GM10266 (cell line): Measurements from ENCODE around the gene ECEL1.
"Not testable (repeated sequence)": the region's sequence is repeated elsewhere in the genome, so short reads cannot be mapped to it uniquely, and the experiment has no call there.

Experiments
- DNase-seq: peaks from one replicate; pipeline ENCODE4 v3.0.0; 2012; ENCODE audit errors: extremely low spot score
- CTCF ChIP-seq: IDR thresholded peaks from 2 replicates; pipeline ENCODE4 v1.5.1; 2012; ENCODE audit warnings: mild to moderate bottlenecking, low read depth; ENCODE audit not compliant: control insufficient read depth, insufficient read depth; ENCODE audit errors: missing control alignments

Gene ECEL1

GRCh38 chr2:232487385-232488096, at the start of gene ECEL1:
Gene ECEL1, minus strand, starts transcription at chr2:232487834. Its CDS starts 1,181 bp downstream, at chr2:232486653.
- TF ChIP-seq CTCF, result no peak
- DNase-seq, result no peak

- no peak for DNase-seq
- no peak for TF ChIP-seq CTCF
These were observed 49.4 kb upstream of the ECEL1 start for GRCh38 chr2:232537079-232537478.

- no peak for DNase-seq
- TF ChIP-seq CTCF, result no peak
These were observed 48.3 kb upstream of the ECEL1 start for GRCh38 chr2:232535761-232536530.

- no peak for TF ChIP-seq CTCF
- DNase-seq, result no peak
These were observed 47.5 kb upstream of the ECEL1 start for GRCh38 chr2:232534940-232535651.

GRCh38 chr2:232533944-232534710, 46.5 kb upstream of the ECEL1 start:
- TF ChIP-seq CTCF, result no peak
- DNase-seq, result no peak

GRCh38 chr2:232532821-232533220, 45.2 kb upstream of the ECEL1 start:
- not testable (repeated sequence) for DNase-seq

GRCh38 chr2:232532419-232532818, 44.8 kb upstream of the ECEL1 start:
- no peak for TF ChIP-seq CTCF
- no peak for DNase-seq
